WERI-Rb-1 (cell line): Measurements from ENCODE around the gene NHLRC3.

ENCODE experiments used
- DNase-seq: peaks from one replicate; pipeline ENCODE4 v3.0.0-alpha.2; 2020
- H3K27ac ChIP-seq: fragments of 250-450 bp; sonication (Bioruptor Pico); 2 replicates; pipeline ENCODE4 v1.5.1; 2020; ENCODE audit warnings: mild to moderate bottlenecking, moderate library complexity
- H3K27me3 ChIP-seq: fragments of 250-450 bp; sonication (Bioruptor Pico); 2 replicates; pipeline ENCODE4 v1.5.1; 2021; ENCODE audit warnings: mild to moderate bottlenecking, low read depth, moderate library complexity; ENCODE audit not compliant: insufficient read depth, severe bottlenecking
- H3K36me3 ChIP-seq: fragments of 250-450 bp; sonication (Bioruptor Pico); 2 replicates; pipeline ENCODE4 v1.5.1; 2020; ENCODE audit warnings: mild to moderate bottlenecking, moderate library complexity
- H3K4me3 ChIP-seq: 2 replicates; pipeline ENCODE4 v1.5.1; 2011; ENCODE audit warnings: low read depth, mild to moderate bottlenecking, control low read depth, low read length
- H3K9me3 ChIP-seq: fragments of 250-450 bp; sonication (Bioruptor Pico); 2 replicates; pipeline ENCODE4 v1.5.1; 2021; ENCODE audit warnings: mild to moderate bottlenecking, moderate library complexity; ENCODE audit not compliant: severe bottlenecking
- TF ChIP-seq, protein P1 (sequence below): IDR thresholded peaks from 2 replicates; pipeline ENCODE4 v1.5.1; 2011; ENCODE audit warnings: low read depth, mild to moderate bottlenecking, control low read depth, inconsistent platforms, low read length

NHLRC3 gene

DNA sequence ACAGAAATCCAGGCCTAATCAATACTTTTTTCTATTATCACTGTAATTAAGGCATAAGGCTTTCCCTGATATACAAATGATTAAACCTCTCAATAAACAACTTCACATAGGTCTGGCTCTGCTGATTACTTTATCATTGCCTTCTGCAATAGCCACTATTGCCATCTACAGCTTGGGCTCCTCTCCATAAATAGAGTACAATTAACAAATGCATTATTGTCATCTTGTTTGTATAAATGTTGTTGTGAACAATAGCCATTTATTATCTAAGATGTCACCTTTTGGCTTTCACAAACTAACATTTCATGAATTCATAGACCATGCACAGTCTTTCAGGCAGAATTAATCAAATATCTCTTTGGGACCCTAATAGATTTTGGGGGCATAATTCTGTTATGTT lies 53.3 kb downstream of the NHLRC3 start:
- Histone ChIP-seq H3K36me3 (no peaks in the 10 kb centered on the region), H3K9me3 (no peaks in the 10 kb centered on the region), H3K27me3 (no peaks in the 10 kb centered on the region), H3K4me3 (no peak overlapping the region), H3K27ac (no peak overlapping the region)
- no peak for DNase-seq
- TF ChIP-seq, protein P1, sequence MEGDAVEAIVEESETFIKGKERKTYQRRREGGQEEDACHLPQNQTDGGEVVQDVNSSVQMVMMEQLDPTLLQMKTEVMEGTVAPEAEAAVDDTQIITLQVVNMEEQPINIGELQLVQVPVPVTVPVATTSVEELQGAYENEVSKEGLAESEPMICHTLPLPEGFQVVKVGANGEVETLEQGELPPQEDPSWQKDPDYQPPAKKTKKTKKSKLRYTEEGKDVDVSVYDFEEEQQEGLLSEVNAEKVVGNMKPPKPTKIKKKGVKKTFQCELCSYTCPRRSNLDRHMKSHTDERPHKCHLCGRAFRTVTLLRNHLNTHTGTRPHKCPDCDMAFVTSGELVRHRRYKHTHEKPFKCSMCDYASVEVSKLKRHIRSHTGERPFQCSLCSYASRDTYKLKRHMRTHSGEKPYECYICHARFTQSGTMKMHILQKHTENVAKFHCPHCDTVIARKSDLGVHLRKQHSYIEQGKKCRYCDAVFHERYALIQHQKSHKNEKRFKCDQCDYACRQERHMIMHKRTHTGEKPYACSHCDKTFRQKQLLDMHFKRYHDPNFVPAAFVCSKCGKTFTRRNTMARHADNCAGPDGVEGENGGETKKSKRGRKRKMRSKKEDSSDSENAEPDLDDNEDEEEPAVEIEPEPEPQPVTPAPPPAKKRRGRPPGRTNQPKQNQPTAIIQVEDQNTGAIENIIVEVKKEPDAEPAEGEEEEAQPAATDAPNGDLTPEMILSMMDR, result no peak

DNA sequence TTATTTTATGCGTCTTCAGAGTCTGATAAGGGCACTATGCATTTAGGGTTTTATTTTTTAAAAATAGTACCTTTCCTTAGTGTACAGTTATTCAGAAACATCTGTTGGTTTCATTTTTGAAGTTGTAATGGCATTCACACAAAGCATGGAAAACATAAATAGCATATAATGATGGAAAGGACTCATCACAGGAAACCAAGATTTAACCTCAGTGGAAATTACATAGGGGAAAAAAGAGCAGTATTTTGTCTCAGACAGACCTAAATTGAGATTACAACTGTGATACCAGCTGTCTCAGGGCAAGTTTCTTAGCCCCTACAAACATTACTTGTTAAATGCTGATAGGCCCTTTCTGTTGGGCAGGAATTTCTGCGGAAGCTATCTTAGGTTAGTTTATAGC lies 57.2 kb downstream of the NHLRC3 start:
- Histone ChIP-seq H3K4me3 (no peak overlapping the region), H3K36me3 (no peaks in the 10 kb centered on the region), H3K27me3 (no peaks in the 10 kb centered on the region), H3K27ac (no peak overlapping the region), H3K9me3 (no peaks in the 10 kb centered on the region)
- DNase-seq, result no peak
- TF ChIP-seq, protein P1, result no peak

DNA sequence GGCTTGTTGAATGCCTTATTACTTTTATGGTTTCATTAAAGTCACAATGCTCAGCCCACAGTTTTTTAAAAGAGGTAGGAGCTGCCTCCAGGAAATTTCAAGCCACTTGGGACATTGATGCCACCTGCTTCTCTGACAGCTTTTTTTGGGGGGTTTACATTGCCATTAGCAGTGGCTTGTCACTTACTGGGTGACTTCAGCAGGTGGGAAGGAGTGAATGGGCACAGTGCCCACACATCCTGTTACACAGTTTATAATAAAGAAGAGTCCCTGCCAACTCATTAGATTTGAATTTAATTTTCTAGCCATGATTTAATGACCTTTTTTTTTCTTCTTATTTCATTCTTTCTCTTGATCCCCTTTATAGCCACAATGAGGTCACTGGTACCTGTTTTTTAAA lies 61.0 kb downstream of the NHLRC3 start:
- DNase-seq, result no peak
- Histone ChIP-seq H3K36me3 (no peaks in the 10 kb centered on the region), H3K4me3 (no peak overlapping the region), H3K9me3 (no peaks in the 10 kb centered on the region), H3K27ac (no peak overlapping the region), H3K27me3 (no peaks in the 10 kb centered on the region)
- TF ChIP-seq, protein P1, result no peak
